ENCODE results near the gene TMEM72. TPM values are rescaled to one million over a fixed set of nuclear protein-coding genes. Genes with fewer than 3 reads are reported as not detected.

TMEM72 gene
- polyA plus RNA-seq, 3 donors = not detected

DNA sequence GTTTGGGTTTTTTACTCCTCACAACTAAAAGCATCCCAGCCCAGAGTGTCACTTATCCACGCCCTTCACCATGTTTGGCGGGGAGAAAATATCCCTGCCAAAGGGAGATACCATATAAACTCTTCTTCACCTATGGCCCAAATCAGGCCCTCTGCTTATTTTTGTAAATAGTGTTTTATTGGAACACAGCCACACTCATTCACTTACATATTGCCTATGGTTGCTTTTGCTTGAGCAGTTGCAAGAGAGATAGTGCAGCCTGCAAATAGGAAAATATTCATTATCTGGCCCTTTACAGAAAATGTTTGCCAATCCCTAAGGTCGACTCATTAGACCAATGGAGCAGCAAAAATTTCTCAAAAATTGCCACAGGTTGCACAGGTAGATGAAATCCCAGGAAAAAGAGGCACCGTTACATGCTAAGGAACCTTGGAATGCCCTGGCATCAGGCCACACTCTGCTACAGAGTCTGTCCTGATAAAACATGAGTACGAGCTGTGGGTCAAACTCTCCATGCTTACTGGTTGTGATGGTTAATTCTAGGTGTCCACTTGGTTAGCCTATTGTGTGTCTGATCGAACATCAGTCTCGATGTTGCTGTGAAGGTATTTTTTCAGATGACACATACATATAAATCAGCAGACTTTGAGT, 40.6 kb downstream of the TMEM72 start:
- Mint-ChIP-seq H3K9me3 (peaks cover 0 to 2% (median 0%) of the 10 kb centered on the region in 7 donors), H3K27ac (no peak overlapping the region), H3K4me1 (peaks cover 65% of the 10 kb centered on the region), H3K36me3 (peaks cover 46 to 57% of the 10 kb centered on the region in 2 donors), H3K27me3 (ENCODE audit: low read depth in 3 of 3) (peaks cover 0 to 4% (median 0%) of the 10 kb centered on the region in 3 donors), H3K4me3 (no peak overlapping the region)
- peaks cover 47 to 58% of the 10 kb centered on the region in 2 donors for H3K4me1 ChIP-seq (ENCODE audit: control insufficient read depth in 1 of 2, insufficient read depth in 2 of 2, low read length in 2 of 2)
- peaks cover 71% of the 10 kb centered on the region for H3K79me2 ChIP-seq (ENCODE audit: insufficient read depth, low read length)
- intact Hi-C loops (cut with micrococcal nuclease) = no loop called here
- 100% methylated on average over 3 of the region's 7 CpGs for WGBS (ENCODE audit: insufficient coverage)
- H3K4me3 ChIP-seq (replicated peaks in 1 of 3; ENCODE audit: low read depth in 2 of 3, low read length in 3 of 3) = no peak overlapping the region
- peaks cover 13 to 56% of the 10 kb centered on the region in 2 donors for H3K36me3 ChIP-seq (replicated peaks in 1 of 2; ENCODE audit: control insufficient read depth in 1 of 2, insufficient read depth in 2 of 2, low read length in 2 of 2)
- DNase-seq = no peak
- H3K4me2 ChIP-seq (replicated peaks; ENCODE audit: extremely low read depth, low read length, poor library complexity, severe bottlenecking) = no peak overlapping the region
- TF ChIP-seq, protein P1, sequence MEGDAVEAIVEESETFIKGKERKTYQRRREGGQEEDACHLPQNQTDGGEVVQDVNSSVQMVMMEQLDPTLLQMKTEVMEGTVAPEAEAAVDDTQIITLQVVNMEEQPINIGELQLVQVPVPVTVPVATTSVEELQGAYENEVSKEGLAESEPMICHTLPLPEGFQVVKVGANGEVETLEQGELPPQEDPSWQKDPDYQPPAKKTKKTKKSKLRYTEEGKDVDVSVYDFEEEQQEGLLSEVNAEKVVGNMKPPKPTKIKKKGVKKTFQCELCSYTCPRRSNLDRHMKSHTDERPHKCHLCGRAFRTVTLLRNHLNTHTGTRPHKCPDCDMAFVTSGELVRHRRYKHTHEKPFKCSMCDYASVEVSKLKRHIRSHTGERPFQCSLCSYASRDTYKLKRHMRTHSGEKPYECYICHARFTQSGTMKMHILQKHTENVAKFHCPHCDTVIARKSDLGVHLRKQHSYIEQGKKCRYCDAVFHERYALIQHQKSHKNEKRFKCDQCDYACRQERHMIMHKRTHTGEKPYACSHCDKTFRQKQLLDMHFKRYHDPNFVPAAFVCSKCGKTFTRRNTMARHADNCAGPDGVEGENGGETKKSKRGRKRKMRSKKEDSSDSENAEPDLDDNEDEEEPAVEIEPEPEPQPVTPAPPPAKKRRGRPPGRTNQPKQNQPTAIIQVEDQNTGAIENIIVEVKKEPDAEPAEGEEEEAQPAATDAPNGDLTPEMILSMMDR (IDR thresholded peaks at IDR 0.05) = no peak
- H3K9ac ChIP-seq (ENCODE audit: insufficient read depth, low read length, poor library complexity, severe bottlenecking) = no peak overlapping the region
- H4K20me1 ChIP-seq (ENCODE audit: insufficient read depth, low read length) = peaks cover 62% of the 10 kb centered on the region
- no peak overlapping the region for H2AFZ ChIP-seq (ENCODE audit: insufficient read depth, low read depth, low read length, poor library complexity, severe bottlenecking)
- H3K9me3 ChIP-seq (replicated peaks in 1 of 2; ENCODE audit: control insufficient read depth in 1 of 2, insufficient read depth in 1 of 2, low read length in 2 of 2) = no peaks in the 10 kb centered on the region
- H3K27me3 ChIP-seq (ENCODE audit: control insufficient read depth in 2 of 2, insufficient read depth in 2 of 2, low read length in 2 of 2) = no peaks in the 10 kb centered on the region
- H3K27ac ChIP-seq (ENCODE audit: low read depth in 1 of 2, low read length in 2 of 2) = no peak overlapping the region

DNA sequence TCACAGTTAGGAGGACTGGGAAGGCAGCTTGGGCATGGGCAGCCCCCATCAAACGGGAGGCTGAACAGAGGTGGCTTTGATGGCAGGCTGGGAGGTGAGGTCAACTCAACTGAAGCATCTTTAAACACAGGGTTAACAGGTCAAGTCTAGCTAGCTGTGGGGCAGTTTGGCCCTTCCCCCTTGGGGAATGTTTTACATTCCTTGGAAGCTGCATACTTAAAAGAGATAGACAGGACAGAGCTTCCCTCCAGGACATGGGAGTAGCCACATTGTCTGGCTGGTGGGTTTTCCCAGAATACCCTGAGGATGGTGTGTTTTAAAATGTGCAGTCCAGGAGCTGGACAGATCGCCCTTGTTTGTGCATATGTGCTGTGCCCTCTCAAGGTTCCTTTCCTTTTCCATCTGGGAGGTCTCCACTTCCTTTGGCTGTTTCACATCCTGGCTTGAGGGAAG, 41.7 kb downstream of the TMEM72 start:
- H3K9me3 ChIP-seq (replicated peaks in 1 of 2; ENCODE audit: control insufficient read depth in 1 of 2, insufficient read depth in 1 of 2, low read length in 2 of 2) = no peaks in the 10 kb centered on the region
- H3K4me2 ChIP-seq (replicated peaks; ENCODE audit: extremely low read depth, low read length, poor library complexity, severe bottlenecking) = no peak overlapping the region
- Mint-ChIP-seq H3K27ac (peak overlapping the region in 2 of 7 donors; percentile 18 to 57), H3K4me3 (no peak overlapping the region), H3K9me3 (peaks cover 0 to 4% (median 0%) of the 10 kb centered on the region in 7 donors), H3K36me3 (peaks cover 50 to 61% of the 10 kb centered on the region in 2 donors), H3K27me3 (ENCODE audit: low read depth in 3 of 3) (peaks cover 0 to 4% (median 1%) of the 10 kb centered on the region in 3 donors), H3K4me1 (peaks cover 65% of the 10 kb centered on the region)
- peaks cover 66% of the 10 kb centered on the region for H4K20me1 ChIP-seq (ENCODE audit: insufficient read depth, low read length)
- TF ChIP-seq, protein P1 (IDR thresholded peaks at IDR 0.05) = no peak
- intact Hi-C loops (cut with micrococcal nuclease) = no loop called here
- no peak overlapping the region for H3K27ac ChIP-seq (ENCODE audit: low read depth in 1 of 2, low read length in 2 of 2)
- no peak for DNase-seq
- H2AFZ ChIP-seq (ENCODE audit: insufficient read depth, low read depth, low read length, poor library complexity, severe bottlenecking) = no peak overlapping the region
- no peaks in the 10 kb centered on the region for H3K27me3 ChIP-seq (ENCODE audit: control insufficient read depth in 2 of 2, insufficient read depth in 2 of 2, low read length in 2 of 2)
- H3K79me2 ChIP-seq (ENCODE audit: insufficient read depth, low read length) = peaks cover 82% of the 10 kb centered on the region
- peaks cover 48 to 58% of the 10 kb centered on the region in 2 donors for H3K4me1 ChIP-seq (ENCODE audit: control insufficient read depth in 1 of 2, insufficient read depth in 2 of 2, low read length in 2 of 2)
- peaks cover 13 to 58% of the 10 kb centered on the region in 2 donors for H3K36me3 ChIP-seq (replicated peaks in 1 of 2; ENCODE audit: control insufficient read depth in 1 of 2, insufficient read depth in 2 of 2, low read length in 2 of 2)
- 100% methylated on average over 1 of the region's 2 CpGs for WGBS (ENCODE audit: insufficient coverage)
- H3K9ac ChIP-seq (ENCODE audit: insufficient read depth, low read length, poor library complexity, severe bottlenecking) = no peak overlapping the region
- no peak overlapping the region for H3K4me3 ChIP-seq (replicated peaks in 1 of 3; ENCODE audit: low read depth in 2 of 3, low read length in 3 of 3)

Measured in CD14-positive monocyte (primary cell).